ENCODE results near the gene JRKL. TPM values are rescaled to one million over a fixed set of nuclear protein-coding genes. Genes with fewer than 3 reads are reported as not detected.
A peak's percentile ranks its signal among the peaks of the same experiment; 100 is the strongest.

Gene JRKL
- total RNA-seq, 1 experiment from 2014 or later = 6.7 TPM

DNA sequence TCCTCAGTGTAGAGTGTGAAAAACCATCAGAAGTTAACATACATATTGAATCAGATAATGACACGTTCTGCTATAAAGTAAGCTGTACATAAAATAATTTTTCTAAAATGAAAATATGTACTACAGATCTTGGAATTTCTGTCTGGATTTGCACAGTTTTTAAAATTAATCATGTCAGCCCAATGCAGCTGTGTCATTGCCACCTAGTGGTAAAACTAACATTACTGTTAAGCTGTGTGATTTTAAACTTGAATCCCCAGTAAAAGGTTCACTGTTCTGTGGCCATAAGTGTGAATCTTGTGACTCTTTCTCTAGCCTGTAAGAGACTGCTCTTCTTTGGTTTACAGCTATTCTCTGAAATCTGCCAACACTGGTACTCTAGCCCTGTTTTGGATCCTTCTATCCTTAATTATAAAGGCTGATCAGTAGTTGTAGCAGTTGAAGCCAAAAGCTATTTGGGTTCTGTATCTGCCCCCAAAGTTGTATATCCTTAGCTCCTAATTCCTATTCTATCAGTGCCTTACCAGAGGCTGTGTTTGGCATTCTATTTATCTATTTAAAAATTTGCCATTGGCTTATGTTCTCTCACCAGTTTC is 4.0 kb downstream of the JRKL start:
- ChIA-PET CTCF (interaction anchor here (0.6 to 3.8 kb wide), 15 partner anchors 11 to 1243 kb away, joined by 3 to 29 read pairs (median 5); partner anchors contain the start of gene MAML2), POLR2A (no interaction called here), RAD21 (ENCODE audit: low non-redundant PET in 1 of 2, low total read pairs in 2 of 2, uncharacterized antibody in 2 of 2, unreplicated experiment in 2 of 2) (interaction anchor here in 1 of 2 experiments (1.0 to 1.5 kb wide), 3 partner anchors 51 to 545 kb away, joined by 4 to 7 read pairs (median 6); partner anchors contain the start of gene MAML2)
- H3K4me3 ChIP-seq (replicated peaks in 1 of 2; ENCODE audit: low read depth in 1 of 2, low read length in 2 of 2) = no peak overlapping the region
- H3K4me2 ChIP-seq (ENCODE audit: low read length) = no peak overlapping the region
- 0 out of 2 replicates have a peak, but pooled peaks cover 3% of the 10 kb centered on the region for H4K20me1 ChIP-seq (ENCODE audit: insufficient read depth)
- H3K36me3 ChIP-seq (ENCODE audit: control insufficient read depth in 1 of 2, insufficient read depth in 2 of 2, low read length in 2 of 2) = no peaks in the 10 kb centered on the region
- ATAC-seq = no peak
- DNase-seq (ENCODE audit: low read depth, low spot score) = peak; percentile 22
- H3K79me2 ChIP-seq (ENCODE audit: insufficient read depth, low read length) = peaks cover 10% of the 10 kb centered on the region; the same call in 1 of the 2 replicates
- intact Hi-C loops (cut with micrococcal nuclease) = loop anchor here (1.0 to 5.0 kb wide), 4 partner anchors 339 to 602 kb away; partner anchors contain the start of genes CEP57 and MTMR2
- H2AFZ ChIP-seq (ENCODE audit: low read depth, low read length, poor library complexity, severe bottlenecking) = no peak overlapping the region
- no peaks in the 10 kb centered on the region for H3K27me3 ChIP-seq (ENCODE audit: insufficient read depth, low read length)
- no peaks in the 10 kb centered on the region for H3K9me3 ChIP-seq (ENCODE audit: control insufficient read depth in 1 of 2, insufficient read depth in 1 of 2, low read depth in 1 of 2, low read length in 2 of 2)
- H3K4me1 ChIP-seq (ENCODE audit: control insufficient read depth in 1 of 2, insufficient read depth in 2 of 2, low read length in 2 of 2) = peaks cover 0 to 10% of the 10 kb centered on the region in 2 experiments; a peak in 2 of 4 replicates
- H3K9ac ChIP-seq (ENCODE audit: low read length) = no peak overlapping the region
- TF ChIP-seq, protein P1, sequence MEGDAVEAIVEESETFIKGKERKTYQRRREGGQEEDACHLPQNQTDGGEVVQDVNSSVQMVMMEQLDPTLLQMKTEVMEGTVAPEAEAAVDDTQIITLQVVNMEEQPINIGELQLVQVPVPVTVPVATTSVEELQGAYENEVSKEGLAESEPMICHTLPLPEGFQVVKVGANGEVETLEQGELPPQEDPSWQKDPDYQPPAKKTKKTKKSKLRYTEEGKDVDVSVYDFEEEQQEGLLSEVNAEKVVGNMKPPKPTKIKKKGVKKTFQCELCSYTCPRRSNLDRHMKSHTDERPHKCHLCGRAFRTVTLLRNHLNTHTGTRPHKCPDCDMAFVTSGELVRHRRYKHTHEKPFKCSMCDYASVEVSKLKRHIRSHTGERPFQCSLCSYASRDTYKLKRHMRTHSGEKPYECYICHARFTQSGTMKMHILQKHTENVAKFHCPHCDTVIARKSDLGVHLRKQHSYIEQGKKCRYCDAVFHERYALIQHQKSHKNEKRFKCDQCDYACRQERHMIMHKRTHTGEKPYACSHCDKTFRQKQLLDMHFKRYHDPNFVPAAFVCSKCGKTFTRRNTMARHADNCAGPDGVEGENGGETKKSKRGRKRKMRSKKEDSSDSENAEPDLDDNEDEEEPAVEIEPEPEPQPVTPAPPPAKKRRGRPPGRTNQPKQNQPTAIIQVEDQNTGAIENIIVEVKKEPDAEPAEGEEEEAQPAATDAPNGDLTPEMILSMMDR (IDR thresholded peaks at IDR 0.05 in 2 of 3, conservative IDR thresholded peaks at IDR 0.05 in 1 of 3; ENCODE audit: borderline replicate concordance in 1 of 3, insufficient read depth in 1 of 3, low read depth in 2 of 3, low read length in 2 of 3) = peak; percentile 51 to 71 (median 53); a peak in 5 of 6 replicates
- TF ChIP-seq RAD21 (IDR thresholded peaks at IDR 0.05; ENCODE audit: low read depth) (peak; percentile 79), POLR2A (IDR thresholded peaks at IDR 0.05; ENCODE audit: borderline replicate concordance, extremely low read depth, insufficient read depth, insufficient read length) (no peak)
- no peaks in the 10 kb centered on the region for H3K9me2 ChIP-seq (ENCODE audit: insufficient read depth)
- no peak overlapping the region for H3K27ac ChIP-seq (ENCODE audit: low read depth, low read length)
- no TSS peak for BruUV-seq (replicated peaks)

- Histone ChIP-seq H4K20me1 (ENCODE audit: insufficient read depth) (0 out of 2 replicates have a peak, but pooled peaks cover 3% of the 10 kb centered on the region), H3K27ac (ENCODE audit: low read depth, low read length) (no peak overlapping the region), H3K4me2 (ENCODE audit: low read length) (no peak overlapping the region), H3K9me2 (ENCODE audit: insufficient read depth) (no peaks in the 10 kb centered on the region), H3K36me3 (ENCODE audit: control insufficient read depth in 1 of 2, insufficient read depth in 2 of 2, low read length in 2 of 2) (no peaks in the 10 kb centered on the region), H3K4me1 (ENCODE audit: control insufficient read depth in 1 of 2, insufficient read depth in 2 of 2, low read length in 2 of 2) (peaks cover 0 to 8% of the 10 kb centered on the region in 2 experiments; a peak in 2 of 4 replicates), H3K9ac (ENCODE audit: low read length) (no peak overlapping the region), H2AFZ (ENCODE audit: low read depth, low read length, poor library complexity, severe bottlenecking) (no peak overlapping the region), H3K4me3 (replicated peaks in 1 of 2; ENCODE audit: low read depth in 1 of 2, low read length in 2 of 2) (no peak overlapping the region), H3K79me2 (ENCODE audit: insufficient read depth, low read length) (peaks cover 9% of the 10 kb centered on the region; the same call in 1 of the 2 replicates), H3K27me3 (ENCODE audit: insufficient read depth, low read length) (no peaks in the 10 kb centered on the region), H3K9me3 (ENCODE audit: control insufficient read depth in 1 of 2, insufficient read depth in 1 of 2, low read depth in 1 of 2, low read length in 2 of 2) (no peaks in the 10 kb centered on the region)
- no TSS peak for BruUV-seq (replicated peaks)
- no peak for DNase-seq (ENCODE audit: low read depth, low spot score)
- RAD21 ChIA-PET (ENCODE audit: low non-redundant PET in 1 of 2, low total read pairs in 2 of 2, uncharacterized antibody in 2 of 2, unreplicated experiment in 2 of 2) = interaction anchor here in 1 of 2 experiments (1.4 to 1.5 kb wide), 2 partner anchors 340 to 546 kb away, joined by 6 to 7 read pairs; no protein-coding TSS in a partner anchor
- TF ChIP-seq EGR1 (IDR thresholded peaks at IDR 0.05; ENCODE audit: low read depth) (no peak), POLR2A (IDR thresholded peaks at IDR 0.05; ENCODE audit: borderline replicate concordance, extremely low read depth, insufficient read depth, insufficient read length) (no peak), REST (IDR thresholded peaks at IDR 0.05; ENCODE audit: low read depth) (no peak), CBX3 (IDR thresholded peaks at IDR 0.05; ENCODE audit: low read depth) (no peak), SIN3A (IDR thresholded peaks at IDR 0.05; ENCODE audit: low read depth) (no peak), EZH2 (IDR thresholded peaks at IDR 0.05) (no peak), ZFX (IDR thresholded peaks at IDR 0.05) (no peak), YY1 (IDR thresholded peaks at IDR 0.05; ENCODE audit: extremely low read depth, insufficient replicate concordance, low read depth, low read length) (no peak)
- ATAC-seq = no peak
- intact Hi-C loops (cut with micrococcal nuclease) = loop anchor here (5.0 kb wide), 2 partner anchors 472 to 602 kb away; partner anchors contain the start of genes CEP57 and MTMR2
- POLR2A ChIA-PET = interaction anchor here (0.7 kb wide), 1 partner anchor 72 kb away, joined by 4 read pairs; no protein-coding TSS in a partner anchor
- CTCF ChIA-PET = interaction anchor here (0.7 to 3.8 kb wide), 8 partner anchors 95 to 594 kb away, joined by 3 to 29 read pairs (median 4); no protein-coding TSS in a partner anchor
These were observed 5.0 kb downstream of the JRKL start for GRCh38 chr11:96394773-96395172.
